Activated CD4-positive, alpha-beta T cell treated with anti-CD3 and anti-CD28 coated beads, Interleukin-2, amount 10 ng/mL, durations not matched to agents 7 days and 5 days (primary cell): Measurements from ENCODE around the gene POLR3H. TPM values are rescaled to one million over a fixed set of nuclear protein-coding genes. Genes with fewer than 3 reads are reported as not detected.

Experiments
- CTCF ChIA-PET: fragments of 350-600 bp; sonication (Branson Sonifier 250); formaldehyde crosslinking; loops from one replicate; lab custom pipeline; 2021; ENCODE audit warnings: antibody characterized with exemption; lab: Charles Lee
- POLR2A ChIA-PET: fragments of 350-600 bp; sonication (Branson Sonifier 250); formaldehyde crosslinking; loops from one replicate; lab custom pipeline; 2021; ENCODE audit warnings: antibody characterized with exemption; lab: Charles Lee
- DNase-seq: peaks from one replicate; pipeline ENCODE4 v3.0.0-alpha.2; 2020
- H3K27ac Mint-ChIP-seq: one replicate; pipeline ENCODE4 v1.8.0; 2021; ENCODE audit warnings: mild to moderate bottlenecking, moderate library complexity, mixed read lengths
- H3K27me3 Mint-ChIP-seq: one replicate; pipeline ENCODE4 v1.8.0; 2021; ENCODE audit warnings: mixed read lengths
- H3K36me3 Mint-ChIP-seq: one replicate; pipeline ENCODE4 v1.8.0; 2021; ENCODE audit warnings: low read depth, mixed read lengths
- H3K4me1 Mint-ChIP-seq: one replicate; pipeline ENCODE4 v1.8.0; 2021; ENCODE audit warnings: mixed read lengths
- H3K4me3 Mint-ChIP-seq: one replicate; pipeline ENCODE4 v1.8.0; 2021; ENCODE audit warnings: mild to moderate bottlenecking, moderate library complexity, mixed read lengths
- H3K9me3 Mint-ChIP-seq: one replicate; pipeline ENCODE4 v1.8.0; 2021; ENCODE audit warnings: mixed read lengths
- total RNA-seq, 2 experiments: library from RNA; stranded (reverse); gene quantifications; one replicate each; pipeline ENCODE4 v1.2.3, GENCODE V29; 2021

The POLR3H gene
- total RNA-seq, 2 experiments from 2014 or later, result 29.1 to 30.1 TPM

DNA sequence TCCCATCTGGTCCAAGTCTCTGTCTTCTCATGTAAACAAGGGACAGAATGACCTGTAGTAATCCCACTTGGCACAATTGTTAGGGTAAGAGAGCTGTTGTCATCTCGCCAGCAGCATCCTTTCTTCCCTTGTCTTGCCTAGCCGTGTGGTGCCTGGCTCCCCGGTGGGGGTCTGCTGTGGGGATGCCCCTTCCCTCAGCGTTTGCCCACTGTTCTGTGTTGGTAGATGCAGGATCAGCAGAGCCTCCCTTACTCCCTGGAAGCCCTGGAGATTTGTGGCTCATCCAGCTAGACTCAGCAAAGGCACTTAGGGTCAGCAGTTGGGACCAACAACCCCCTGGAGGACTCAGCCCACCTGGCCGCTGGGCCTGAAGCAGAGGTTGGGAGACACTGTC lies 62.3 kb downstream of the POLR3H start:
- ChIA-PET CTCF (interaction anchor here (0.6 kb wide), 1 partner anchor 89 kb away, joined by 5 read pairs; no protein-coding TSS in a partner anchor), POLR2A (interaction anchor here (0.5 kb wide), 1 partner anchor 196 kb away, joined by 3 read pairs; the partner anchor contains the start of gene RANGAP1)
- Mint-ChIP-seq H3K9me3 (no peaks in the 10 kb centered on the region), H3K4me3 (no peak overlapping the region), H3K27ac (no peak overlapping the region), H3K27me3 (no peaks in the 10 kb centered on the region), H3K4me1 (peaks cover 17% of the 10 kb centered on the region), H3K36me3 (no peaks in the 10 kb centered on the region)
- no peak for DNase-seq

DNA sequence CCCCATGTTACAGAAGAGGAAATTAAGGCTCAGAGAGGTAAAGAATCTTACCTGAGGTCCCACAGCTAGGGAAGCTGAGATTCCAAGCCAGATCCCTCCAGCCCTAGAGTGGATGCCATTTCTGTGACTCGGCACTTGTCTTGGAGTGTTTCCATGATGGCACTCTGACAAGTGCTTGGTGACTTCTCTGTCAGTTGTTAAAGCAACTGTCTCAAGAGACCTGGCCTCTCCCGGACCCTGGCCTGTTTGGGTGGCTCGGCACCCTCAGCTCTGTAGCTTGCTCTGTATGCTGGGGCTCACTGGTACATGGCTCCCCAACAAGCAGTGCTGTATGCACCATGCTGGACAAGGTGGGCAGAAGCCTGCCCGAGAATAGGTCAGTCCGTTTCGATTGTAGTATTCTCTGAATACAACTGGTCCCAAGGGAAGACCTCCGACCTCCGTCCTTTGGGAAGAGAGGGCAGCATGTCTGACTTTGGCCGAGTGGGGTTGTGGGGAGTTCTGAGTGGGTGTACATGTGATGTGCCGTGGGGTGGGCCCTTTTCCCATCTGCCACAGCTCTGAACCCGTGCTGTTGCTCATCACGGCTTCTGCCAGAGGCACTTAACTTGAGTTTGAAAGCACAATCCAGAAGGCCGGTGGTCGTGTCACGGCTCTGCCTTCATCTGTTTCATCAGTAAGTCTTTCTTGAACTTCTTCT lies 63.0 kb downstream of the POLR3H start:
- peaks cover 17% of the 10 kb centered on the region for H3K4me1 Mint-ChIP-seq
- POLR2A ChIA-PET, result no interaction called here
- DNase-seq, result no peak
- H3K36me3 Mint-ChIP-seq, result no peaks in the 10 kb centered on the region
- no peak overlapping the region for H3K27ac Mint-ChIP-seq
- H3K9me3 Mint-ChIP-seq, result no peaks in the 10 kb centered on the region
- CTCF ChIA-PET, result interaction anchor here (0.6 to 1.9 kb wide), 2 partner anchors 16 to 89 kb away, joined by 4 to 5 read pairs; no protein-coding TSS in a partner anchor
- no peak overlapping the region for H3K4me3 Mint-ChIP-seq
- no peaks in the 10 kb centered on the region for H3K27me3 Mint-ChIP-seq

DNA sequence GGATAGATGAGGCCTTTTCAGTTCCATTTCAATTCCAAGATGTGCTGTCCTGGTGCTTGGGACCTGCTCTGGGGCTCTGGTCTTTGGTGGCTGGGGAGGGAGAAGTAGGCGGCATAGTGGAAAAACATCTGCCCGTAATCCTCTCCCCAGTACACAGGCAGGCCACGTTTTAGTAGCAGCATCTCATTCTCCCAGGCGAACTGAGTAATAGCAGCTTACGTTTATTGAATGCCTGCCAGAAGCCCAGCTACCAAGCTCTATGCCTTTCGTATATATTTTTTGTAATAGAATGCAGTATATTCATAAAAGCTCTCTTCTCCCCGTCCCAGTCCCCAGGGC lies 63.9 kb downstream of the POLR3H start:
- peaks cover 12% of the 10 kb centered on the region for H3K4me1 Mint-ChIP-seq
- POLR2A ChIA-PET, result no interaction called here
- no peak for DNase-seq
- no peaks in the 10 kb centered on the region for H3K36me3 Mint-ChIP-seq
- CTCF ChIA-PET, result interaction anchor here (0.7 to 1.9 kb wide), 2 partner anchors 12 to 16 kb away, joined by 4 to 5 read pairs; partner anchors contain the start of gene PHF5A
- H3K4me3 Mint-ChIP-seq, result no peak overlapping the region
- no peaks in the 10 kb centered on the region for H3K9me3 Mint-ChIP-seq
- no peaks in the 10 kb centered on the region for H3K27me3 Mint-ChIP-seq
- H3K27ac Mint-ChIP-seq, result no peak overlapping the region

DNA sequence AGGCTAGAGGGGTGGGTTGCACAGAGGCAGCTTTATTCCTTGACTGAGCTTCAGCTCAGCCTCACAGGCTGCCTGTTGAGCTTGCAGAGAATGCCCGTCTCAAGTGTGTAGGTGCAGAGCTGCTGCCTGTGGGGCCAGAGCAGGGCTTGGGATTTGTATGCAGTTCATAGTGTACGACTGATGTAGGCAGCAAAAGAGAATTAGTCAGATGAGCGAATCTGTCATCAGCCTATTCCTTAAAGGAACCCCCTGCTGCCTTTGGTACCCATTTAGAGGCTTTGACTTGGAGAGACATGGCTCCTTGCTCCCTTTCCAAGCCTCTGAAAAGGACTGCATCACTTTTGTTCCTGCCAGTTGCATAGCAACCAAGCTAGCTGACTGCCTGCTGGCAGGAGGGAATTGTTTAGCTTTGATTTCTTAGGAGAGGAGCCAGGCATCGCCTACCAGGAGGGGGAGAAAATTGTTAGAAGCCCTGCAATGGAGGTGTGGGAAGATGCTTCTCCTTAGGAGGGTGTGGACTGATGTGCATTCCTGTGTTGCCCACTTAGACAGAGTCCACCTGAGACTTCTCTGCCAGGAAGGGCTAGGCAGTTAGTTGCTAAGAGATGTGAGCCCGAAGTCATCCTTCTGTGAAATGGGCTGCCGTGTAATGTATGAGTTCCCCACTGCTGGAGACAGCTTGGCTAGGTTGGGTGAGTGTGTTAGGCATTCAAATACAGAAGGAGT lies 64.4 kb downstream of the POLR3H start:
- Mint-ChIP-seq H3K36me3 (no peaks in the 10 kb centered on the region), H3K27me3 (no peaks in the 10 kb centered on the region), H3K4me1 (peaks cover 8% of the 10 kb centered on the region), H3K9me3 (no peaks in the 10 kb centered on the region), H3K27ac (no peak overlapping the region), H3K4me3 (no peak overlapping the region)
- ChIA-PET CTCF (interaction anchor here (0.7 to 1.9 kb wide), 2 partner anchors 11 to 17 kb away, joined by 4 to 5 read pairs; partner anchors contain the start of gene PHF5A), POLR2A (no interaction called here)
- no peak for DNase-seq

DNA sequence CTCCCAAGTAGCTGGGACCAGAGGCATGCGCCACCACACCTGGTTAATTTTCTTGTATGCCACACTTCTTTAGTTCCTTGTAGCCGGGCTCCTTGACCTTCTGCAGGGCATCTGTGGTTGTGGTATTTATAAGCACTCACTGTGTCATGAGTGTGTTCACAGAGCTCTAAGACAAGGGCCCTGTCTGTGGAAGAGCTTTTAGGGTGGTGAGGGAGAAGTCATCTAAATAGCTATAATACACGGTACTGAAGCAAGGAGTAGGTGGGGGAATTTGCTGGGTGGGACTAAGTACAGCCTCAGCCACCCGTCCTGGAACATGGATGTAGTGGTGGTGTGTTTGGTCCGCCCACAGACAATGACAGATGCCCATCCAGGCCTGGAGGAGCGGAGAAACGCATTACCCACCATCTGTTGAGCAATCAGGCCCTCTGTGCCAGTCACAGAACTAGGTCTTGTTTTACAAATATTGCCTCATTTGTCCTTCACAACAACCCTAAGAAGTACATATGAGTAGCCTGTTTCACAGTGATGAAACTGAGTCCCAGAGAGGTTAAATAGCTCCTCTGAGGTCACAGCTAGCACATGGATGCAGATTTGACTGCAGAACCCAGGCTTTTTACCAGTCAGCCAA lies 65.3 kb downstream of the POLR3H start:
- ChIA-PET CTCF (interaction anchor here (0.8 to 1.9 kb wide), 4 partner anchors 13 to 135 kb away, joined by 3 to 9 read pairs (median 4); no protein-coding TSS in a partner anchor), POLR2A (interaction anchor here (0.7 kb wide), 1 partner anchor 11 kb away, joined by 4 read pairs; the partner anchor contains the start of gene PHF5A)
- Mint-ChIP-seq H3K36me3 (peaks cover under 1% of the 10 kb centered on the region), H3K4me3 (no peak overlapping the region), H3K27ac (no peak overlapping the region), H3K4me1 (peaks cover 6% of the 10 kb centered on the region), H3K27me3 (no peaks in the 10 kb centered on the region), H3K9me3 (no peaks in the 10 kb centered on the region)
- DNase-seq, result no peak

DNA sequence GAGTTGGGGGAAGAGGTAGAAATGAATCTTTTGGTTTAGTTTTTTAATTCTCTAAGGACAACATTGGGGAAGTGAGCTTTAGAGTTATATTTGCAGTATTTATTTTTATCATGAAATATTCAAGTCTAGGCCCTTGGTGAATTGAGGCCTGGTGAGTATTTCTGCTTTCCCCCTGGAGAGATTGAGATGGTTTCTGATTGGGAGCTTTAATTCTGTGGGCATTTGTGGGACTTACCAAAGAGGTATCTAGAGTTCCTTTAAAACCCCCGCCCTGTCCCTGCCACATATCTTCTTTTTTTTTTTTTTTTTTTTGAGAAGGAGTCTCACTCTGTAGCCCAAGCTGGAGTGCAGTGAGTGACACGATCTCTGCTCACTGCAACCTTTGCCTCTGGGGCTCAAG lies 65.8 kb downstream of the POLR3H start:
- CTCF ChIA-PET, result interaction anchor here (0.7 to 1.4 kb wide), 5 partner anchors 10 to 134 kb away, joined by 3 to 9 read pairs (median 3); partner anchors contain the start of genes ACO2 and PHF5A
- POLR2A ChIA-PET, result interaction anchor here (0.7 kb wide), 1 partner anchor 10 kb away, joined by 4 read pairs; the partner anchor contains the start of gene PHF5A
- Mint-ChIP-seq H3K9me3 (no peaks in the 10 kb centered on the region), H3K4me3 (no peak overlapping the region), H3K27me3 (no peaks in the 10 kb centered on the region), H3K36me3 (peaks cover 3% of the 10 kb centered on the region), H3K27ac (no peak overlapping the region), H3K4me1 (peaks cover 9% of the 10 kb centered on the region)
- no peak for DNase-seq

Other genes starting within 250 kb of the POLR3H start
- gene ZC3H7B, start 242.9 kb downstream of the POLR3H start, total RNA-seq, result 10 to 100 TPM; 48.9 to 49.3 TPM
- 1 to 10 TPM; 3.4 to 4.7 TPM for gene TEF, start 162.5 kb downstream of the POLR3H start, total RNA-seq
- gene TOB2, start 97.7 kb downstream of the POLR3H start, total RNA-seq, result 10 to 100 TPM; 31.4 to 35.1 TPM
- 10 to 100 TPM; 63.6 to 64.8 TPM for gene PHF5A, start 75.8 kb downstream of the POLR3H start, total RNA-seq
- 10 to 100 TPM; 73.4 to 77.9 TPM for gene ACO2, start 75.4 kb downstream of the POLR3H start, total RNA-seq
- not detected for gene CSDC2, start 16.5 kb upstream of the POLR3H start, total RNA-seq
- 10 to 100 TPM; 33.7 to 39.7 TPM for gene PMM1, start 45.4 kb upstream of the POLR3H start, total RNA-seq
- 10 to 100 TPM; 30.8 to 32.5 TPM for gene DESI1, start 76.6 kb upstream of the POLR3H start, total RNA-seq
- 100 to 1,000 TPM; 283 TPM for gene XRCC6, start 76.8 kb upstream of the POLR3H start, total RNA-seq
- gene SNU13, start 144.4 kb upstream of the POLR3H start, total RNA-seq, result 100 to 1,000 TPM; 171 to 178 TPM
- gene MEI1, start 155.0 kb upstream of the POLR3H start, total RNA-seq, result 10 to 100 TPM; 54.6 to 60.0 TPM